ENCODE measurements around the gene TEDC1.

The TEDC1 gene

GRCh38 chr14:105547741-105548169 lies 56.7 kb downstream of the TEDC1 start:
- Mint-ChIP-seq H3K4me1 (no peaks in the 10 kb centered on the region), H3K4me3 (no peak overlapping the region), H3K27me3 (peaks cover 43% of the 10 kb centered on the region), H3K9me3 (peaks cover 7% of the 10 kb centered on the region), H3K36me3 (ENCODE audit: insufficient read depth) (no peaks in the 10 kb centered on the region), H3K27ac (ENCODE audit: low read depth) (no peak overlapping the region)
- DNase-seq (ENCODE audit: low spot score in 2 of 2) = no peak
- ATAC-seq (replicated peaks; ENCODE audit: extremely low read depth, poor library complexity, severe bottlenecking) = no peak

Measured in central memory CD8-positive, alpha-beta T cell (primary cell).